GM18519 (cell line): Measurements from ENCODE around the gene PAF1.

Source experiments
- ATAC-seq: cut with Tn5 transposase; IDR thresholded peaks from one replicate; pipeline ENCODE4 v1.9.1; 2021; ENCODE audit warnings: mild to moderate bottlenecking, moderate library complexity; ENCODE audit not compliant: unreplicated experiment, low FRiP score

Gene PAF1

GRCh38 chr19:39406656-39407409 is 15.9 kb upstream of the PAF1 start, which contains the start of gene ZFP36:
Gene ZFP36 (plus strand): TSS chr19:39406847. CDS start chr19:39406905, 58 bp downstream.
- ATAC-seq: no peak

GRCh38 chr19:39405958-39406655 is 15.2 kb upstream of the PAF1 start:
- ATAC-seq: no peak

GRCh38 chr19:39405261-39405957 is 14.5 kb upstream of the PAF1 start:
- no peak for ATAC-seq

- ATAC-seq: no peak
These were observed 12.7 kb upstream of the PAF1 start for GRCh38 chr19:39403331-39404312.

DNA sequence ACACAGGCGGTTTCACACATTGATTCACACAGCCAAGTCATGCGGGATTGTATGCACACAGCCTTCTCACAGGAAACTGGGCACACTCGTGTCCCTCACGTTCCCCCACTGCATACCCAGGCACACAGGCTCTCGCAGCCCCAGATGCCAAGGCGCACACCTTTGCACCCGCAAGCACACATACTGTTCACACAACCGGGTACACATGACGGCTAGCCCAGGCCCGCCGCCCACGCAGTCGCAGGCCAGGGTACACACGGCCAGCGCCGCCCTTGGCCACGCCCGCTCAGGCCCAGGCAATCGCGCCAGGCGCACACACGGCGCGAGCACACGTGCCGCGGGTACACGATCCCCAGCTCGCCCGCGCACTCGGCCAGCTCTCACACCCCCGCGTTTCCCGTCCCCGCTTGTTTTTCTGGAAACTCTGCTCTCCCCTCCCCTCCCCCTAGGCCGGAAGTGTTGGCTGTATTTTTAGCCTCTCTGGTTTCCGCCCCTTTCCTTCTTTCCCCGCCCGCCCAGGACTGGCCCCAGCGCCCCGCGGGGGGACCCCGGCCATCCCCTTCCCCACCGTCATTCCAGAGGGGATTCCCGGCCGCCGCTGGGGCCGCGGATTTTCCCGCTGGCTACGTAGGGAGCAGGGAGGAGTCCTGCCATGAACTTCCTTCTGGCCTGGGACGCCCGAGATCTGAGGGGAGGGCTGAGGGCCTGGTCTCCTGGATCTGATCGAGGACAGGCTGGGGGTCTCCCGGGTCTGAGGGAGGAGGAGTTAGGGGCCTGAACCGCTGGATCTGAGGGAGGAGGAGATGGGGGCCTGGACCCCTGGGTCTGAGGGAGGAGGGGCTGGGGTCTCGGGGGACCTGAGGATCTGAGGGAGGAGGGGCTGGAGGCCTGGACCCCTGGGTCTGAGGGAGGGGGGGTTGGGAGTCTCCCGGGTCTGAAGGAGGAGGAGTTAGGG is 11.7 kb upstream of the PAF1 start:
- no peak for ATAC-seq

DNA sequence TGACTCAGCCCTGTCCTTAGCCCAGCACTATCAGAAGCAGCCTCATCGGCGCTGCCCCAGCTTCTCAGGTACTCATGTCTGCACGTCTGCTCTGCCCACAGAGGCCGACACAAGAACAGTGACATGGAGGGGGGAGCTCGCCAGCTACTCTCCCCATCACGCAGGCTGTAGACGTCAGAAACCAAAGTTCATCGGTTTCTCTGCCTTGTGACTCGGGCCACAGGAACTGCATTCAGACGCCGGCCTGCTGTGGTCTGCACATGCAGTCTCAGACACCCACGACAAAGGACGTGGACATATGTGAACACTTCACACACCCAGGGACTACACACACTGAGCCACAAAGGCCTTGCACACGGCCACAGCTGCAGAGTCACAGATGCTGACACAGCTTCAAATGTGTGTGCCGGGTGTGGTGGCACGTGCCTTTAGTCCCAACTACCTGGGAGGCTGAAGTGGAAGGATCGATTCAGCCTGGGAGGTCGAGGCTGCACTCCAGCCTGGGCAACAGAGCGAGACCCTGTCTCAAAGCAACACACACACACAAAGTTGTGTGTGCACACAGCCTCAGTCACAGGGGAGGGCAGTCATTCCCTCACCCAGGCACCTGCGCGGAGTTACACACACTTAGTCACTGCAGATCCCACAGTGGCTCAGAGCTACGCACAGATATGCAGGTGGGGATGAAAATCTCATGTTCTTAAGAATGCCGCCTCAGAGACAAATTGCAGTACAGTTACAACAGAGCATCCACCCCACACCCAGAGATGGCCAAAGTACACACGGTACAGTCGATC is 10.8 kb upstream of the PAF1 start:
- no peak for ATAC-seq

DNA sequence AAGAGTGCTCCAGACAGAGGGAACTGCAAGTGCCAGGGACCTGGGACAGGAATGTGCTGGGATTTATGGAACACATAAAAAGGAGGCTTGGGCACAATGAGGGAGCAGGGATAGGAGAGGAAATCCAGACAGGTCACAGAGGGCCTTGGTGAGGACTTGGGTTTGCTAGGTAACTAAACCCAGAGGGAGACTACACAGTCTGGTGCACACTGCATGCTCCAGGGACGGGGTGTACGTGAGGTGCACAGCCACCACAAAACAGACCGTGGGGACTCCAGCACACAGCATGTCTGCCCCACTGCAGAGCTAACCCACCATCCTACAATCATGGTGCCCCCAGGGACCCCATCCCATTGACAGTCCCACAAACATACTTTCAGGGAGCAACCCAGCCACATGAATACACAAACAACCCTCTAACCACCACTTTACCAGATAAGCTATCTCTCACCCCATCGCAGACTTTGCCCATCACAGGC is 10.2 kb upstream of the PAF1 start:
- no peak for ATAC-seq

GRCh38 chr19:39400061-39400460 is 9.2 kb upstream of the PAF1 start:
- no peak for ATAC-seq

- ATAC-seq: no peak
These were observed 8.8 kb upstream of the PAF1 start for GRCh38 chr19:39399668-39400050.

- ATAC-seq: no peak
These were observed 7.5 kb upstream of the PAF1 start for GRCh38 chr19:39398297-39398864.

- ATAC-seq: no peak
These were observed 6.7 kb upstream of the PAF1 start for GRCh38 chr19:39397360-39398296.

- no peak for ATAC-seq
These were observed 505 bp downstream of the PAF1 start for GRCh38 chr19:39390451-39390750.

GRCh38 chr19:39389631-39390414 is 1.1 kb downstream of the PAF1 start:
- ATAC-seq: no peak

GRCh38 chr19:39388657-39389056 is 2.2 kb downstream of the PAF1 start:
- no peak for ATAC-seq

- no peak for ATAC-seq
These were observed 4.3 kb downstream of the PAF1 start for GRCh38 chr19:39386557-39386956.
